ENCODE results near the gene CACNA1B. TPM values are rescaled to one million over a fixed set of nuclear protein-coding genes. Genes with fewer than 3 reads are reported as not detected.

CACNA1B gene
- total RNA-seq, 1 experiment from 2014 or later: 1.7 TPM

GRCh38 chr9:138053321-138053868 lies 175.8 kb downstream of the CACNA1B start:
- ChIA-PET RAD21 (ENCODE audit: low non-redundant PET in 1 of 2, low total read pairs in 2 of 2, uncharacterized antibody in 2 of 2, unreplicated experiment in 2 of 2) (no interaction called here), CTCF (no interaction called here), POLR2A (no interaction called here)
- H3K9me3 ChIP-seq (ENCODE audit: control insufficient read depth in 1 of 2, insufficient read depth in 1 of 2, low read depth in 1 of 2, low read length in 2 of 2): no peaks in the 10 kb centered on the region
- no peaks in the 10 kb centered on the region for H3K36me3 ChIP-seq (ENCODE audit: control insufficient read depth in 1 of 2, insufficient read depth in 2 of 2, low read length in 2 of 2)
- H3K4me1 ChIP-seq (ENCODE audit: control insufficient read depth in 1 of 2, insufficient read depth in 2 of 2, low read length in 2 of 2): peaks cover 0 to 7% of the 10 kb centered on the region in 2 experiments; a peak in 2 of 4 replicates
- no peaks in the 10 kb centered on the region for H3K27me3 ChIP-seq (ENCODE audit: insufficient read depth, low read length)
- intact Hi-C loops (cut with micrococcal nuclease): no loop called here
- no peak overlapping the region for H3K27ac ChIP-seq (ENCODE audit: low read depth, low read length)
- no TSS peak for BruUV-seq (replicated peaks)
- ATAC-seq (peak; percentile 91), DNase-seq (ENCODE audit: low read depth, low spot score) (peak; percentile 22)
- no peak overlapping the region; the same call in 1 of the 2 replicates for H3K4me2 ChIP-seq (ENCODE audit: low read length)
- H3K4me3 ChIP-seq (replicated peaks in 1 of 2; ENCODE audit: low read depth in 1 of 2, low read length in 2 of 2): no peak overlapping the region
- H3K79me2 ChIP-seq (ENCODE audit: insufficient read depth, low read length): no peaks in the 10 kb centered on the region
- H3K9me2 ChIP-seq (ENCODE audit: insufficient read depth): no peaks in the 10 kb centered on the region
- H3K9ac ChIP-seq (ENCODE audit: low read length): no peak overlapping the region
- no peak for TF ChIP-seq MAX (IDR thresholded peaks at IDR 0.05)
- TF ChIP-seq ATF3 (IDR thresholded peaks at IDR 0.05): no peak
- TF ChIP-seq SRF (IDR thresholded peaks at IDR 0.05; ENCODE audit: low read depth): no peak
- TF ChIP-seq YY1 (IDR thresholded peaks at IDR 0.05; ENCODE audit: extremely low read depth, insufficient replicate concordance, low read depth, low read length): no peak
- no peak for TF ChIP-seq TCF7L2 (IDR thresholded peaks at IDR 0.05; ENCODE audit: borderline replicate concordance, extremely low read depth, insufficient read depth, insufficient read length)
- TF ChIP-seq ZNF274 (IDR thresholded peaks at IDR 0.05; ENCODE audit: low read depth, low read length): no peak
- no peak for TF ChIP-seq ZBTB33 (IDR thresholded peaks at IDR 0.05; ENCODE audit: extremely low read depth, insufficient replicate concordance, low read length)
- TF ChIP-seq CTCF (IDR thresholded peaks at IDR 0.05 in 2 of 3, conservative IDR thresholded peaks at IDR 0.05 in 1 of 3; ENCODE audit: borderline replicate concordance in 1 of 3, insufficient read depth in 1 of 3, low read depth in 2 of 3, low read length in 2 of 3): no peak
- no peak for TF ChIP-seq SIN3A (IDR thresholded peaks at IDR 0.05; ENCODE audit: low read depth)
- TF ChIP-seq FOSL1 (IDR thresholded peaks at IDR 0.05; ENCODE audit: low read depth): no peak
- no peak for TF ChIP-seq REST (IDR thresholded peaks at IDR 0.05; ENCODE audit: low read depth)
- no peaks in the 10 kb centered on the region for H4K20me1 ChIP-seq (ENCODE audit: insufficient read depth)
- no peak overlapping the region for H2AFZ ChIP-seq (ENCODE audit: low read depth, low read length, poor library complexity, severe bottlenecking)
